ENCODE data around the gene EPPIN.

The EPPIN gene

DNA sequence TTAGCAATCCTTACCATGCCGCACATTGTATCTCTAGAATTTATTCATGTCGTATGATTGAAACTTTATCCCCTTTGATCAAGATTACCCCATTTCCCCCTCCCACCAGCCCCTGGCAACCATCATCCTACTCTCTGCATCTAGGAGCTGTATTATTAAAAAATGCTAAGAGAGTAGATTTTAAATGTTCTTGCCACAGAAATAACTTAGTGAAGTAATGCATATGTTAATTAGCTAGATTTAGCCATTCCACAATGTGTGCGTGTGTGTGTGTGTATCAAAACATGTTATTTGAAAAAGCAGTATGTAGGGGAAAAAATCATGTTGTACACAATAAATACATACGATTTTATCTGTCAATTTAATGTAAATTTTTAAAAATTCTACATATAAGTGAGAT is 19.9 kb downstream of the EPPIN start:
- no peak for DNase-seq

DNA sequence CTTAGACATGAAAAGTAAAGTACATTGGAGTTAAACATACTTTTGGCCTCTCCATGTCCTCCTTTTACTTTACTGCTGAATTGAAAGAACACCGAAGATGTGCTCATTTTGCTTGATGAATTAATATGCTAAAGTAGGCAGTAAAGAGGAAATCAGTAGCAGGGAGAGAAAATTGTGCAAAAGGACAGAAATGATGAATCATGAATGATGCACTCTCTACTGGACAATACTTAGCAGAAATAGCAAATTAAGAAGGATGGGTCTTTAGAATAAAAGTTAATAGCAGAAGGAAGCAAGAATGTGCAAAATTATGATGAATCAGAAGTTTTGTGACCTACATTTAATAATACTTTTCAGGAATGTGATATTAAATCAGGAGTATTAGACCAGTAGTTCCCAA is 23.4 kb downstream of the EPPIN start:
- DNase-seq, result no peak

DNA sequence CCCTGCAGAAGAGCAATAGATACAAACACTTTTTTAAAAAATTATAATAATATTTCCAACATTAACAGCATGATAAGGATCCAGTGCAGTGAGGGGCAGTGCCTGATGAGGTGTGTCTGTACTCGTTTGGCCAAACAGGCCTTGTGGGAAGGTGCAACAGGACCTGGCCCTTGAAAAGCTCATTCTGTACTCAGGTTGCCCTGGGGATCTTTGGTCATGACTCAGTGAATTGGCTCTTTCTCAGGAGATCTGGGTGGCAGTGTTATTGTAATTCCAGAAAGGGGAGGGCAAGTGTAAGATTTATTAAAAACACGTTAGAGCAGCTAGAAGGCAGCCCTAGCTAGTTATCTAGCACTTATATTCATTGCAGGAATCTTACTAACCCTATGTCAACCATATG is 28.9 kb downstream of the EPPIN start:
- DNase-seq, result no peak

DNA sequence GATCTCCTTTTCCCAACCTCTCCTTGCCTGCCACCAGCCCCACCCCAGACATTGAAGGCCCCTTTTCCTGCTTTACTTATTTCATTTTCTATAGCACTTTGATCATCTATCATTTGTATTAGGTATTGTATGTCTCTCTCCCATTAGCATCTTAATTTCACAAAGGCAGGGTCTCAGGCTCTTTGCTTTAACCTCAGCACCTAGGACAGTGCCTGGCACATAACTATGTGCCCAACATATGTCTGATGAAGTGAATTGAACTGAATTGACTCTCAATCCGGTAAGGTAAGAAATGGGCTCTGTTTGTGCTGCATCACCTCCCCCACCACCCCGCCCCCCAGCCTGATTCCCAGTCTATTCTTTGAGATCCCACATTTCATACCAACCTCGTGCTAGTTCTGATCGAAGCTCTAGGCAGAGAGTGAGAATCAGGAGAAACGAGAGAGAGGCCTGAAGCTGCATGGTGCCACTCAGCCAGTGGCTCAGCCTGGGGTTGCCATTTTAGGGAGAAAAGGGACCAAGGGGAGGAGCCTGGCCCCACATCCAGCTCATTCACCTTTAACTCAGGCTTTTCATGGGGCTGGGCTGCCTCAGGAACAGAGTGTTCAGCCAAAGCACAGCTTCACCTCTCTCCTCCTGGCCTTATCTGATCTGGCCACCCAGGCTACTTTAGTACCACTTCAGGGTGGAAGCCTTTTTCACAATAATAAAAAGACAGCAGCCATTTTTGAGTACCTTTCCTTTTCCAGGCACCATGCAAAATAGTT is 31.9 kb downstream of the EPPIN start, which contains the start of gene SPINT3:
Gene SPINT3 (minus strand): TSS at position 476 of the 767 bp plus-strand sequence. CDS start 14 bp downstream, at position 462.
- no peak for DNase-seq

DNA sequence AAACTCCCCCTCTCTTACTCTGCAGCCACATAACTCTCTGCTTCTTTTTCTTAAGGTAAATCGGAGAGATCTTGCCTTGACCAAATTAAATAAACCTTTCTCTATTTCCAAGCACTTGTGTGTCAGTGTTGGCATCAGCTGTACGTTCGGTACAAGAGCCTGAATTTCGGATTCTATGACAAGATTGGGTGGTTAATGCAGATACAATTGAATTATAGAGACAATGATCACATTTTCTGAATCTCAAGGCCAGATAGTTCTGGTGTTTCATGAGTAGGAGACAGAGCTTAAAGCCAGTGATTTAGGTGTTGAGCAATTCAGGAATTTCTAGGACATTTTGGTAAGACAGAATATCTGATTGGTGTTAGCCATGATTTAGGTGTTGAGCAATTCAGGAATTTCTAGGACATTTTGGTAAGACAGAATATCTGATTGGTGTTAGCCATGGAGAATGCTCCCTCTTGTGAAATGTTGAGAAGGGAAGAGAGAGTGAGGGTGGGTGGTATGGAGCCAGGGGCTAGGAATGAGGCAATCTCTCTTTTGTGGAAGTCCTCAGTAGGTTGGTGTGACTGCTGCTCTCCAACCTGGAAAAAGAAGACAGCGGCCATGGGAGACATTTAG is 36.8 kb downstream of the EPPIN start:
- DNase-seq, result no peak

- no peak for DNase-seq
Measured at GRCh38 chr20:45509091-45509490, 38.1 kb downstream of the EPPIN start.

DNA sequence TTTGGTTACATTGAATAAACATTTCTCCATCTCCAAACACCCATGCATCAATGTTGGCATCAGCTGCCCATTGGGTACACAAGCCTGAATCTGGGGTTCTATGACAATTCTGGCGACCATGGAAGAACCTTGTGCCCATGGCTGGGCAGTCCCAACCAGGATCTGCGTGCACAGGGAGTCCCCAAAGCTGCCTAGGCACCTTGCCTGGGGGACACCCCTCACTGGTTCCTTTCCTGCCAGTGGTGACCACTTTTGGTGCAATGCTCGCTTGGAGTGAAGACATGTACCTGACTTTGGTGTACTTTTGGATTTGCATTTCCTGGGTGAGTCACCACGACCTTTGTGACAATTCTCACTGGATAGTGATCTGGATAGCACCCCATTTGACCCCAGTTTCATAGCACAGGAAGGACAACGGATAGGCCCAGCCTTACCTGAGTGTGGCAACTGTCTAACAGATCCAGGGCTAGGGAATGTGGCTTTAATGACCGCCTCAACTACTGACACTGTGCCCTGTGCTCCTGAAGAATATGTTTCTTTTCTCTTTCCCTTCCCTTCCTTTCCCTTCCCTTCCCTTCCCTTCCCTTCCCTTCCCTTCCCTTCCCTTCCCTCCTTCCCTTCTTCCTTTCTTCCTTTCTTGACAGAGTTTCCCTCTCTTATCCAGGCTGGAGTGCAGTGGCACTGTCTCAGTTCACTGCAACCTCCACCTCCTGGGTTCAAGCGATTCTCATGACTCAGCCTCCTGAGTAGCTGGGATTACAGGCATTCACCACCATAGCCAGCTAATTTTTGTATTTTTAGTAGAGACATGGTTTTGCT is 38.9 kb downstream of the EPPIN start:
- DNase-seq, result no peak

GRCh38 chr20:45507011-45507820 is 40.0 kb downstream of the EPPIN start:
- DNase-seq, result no peak

- DNase-seq, result no peak
Measured at GRCh38 chr20:45506398-45506797, 40.8 kb downstream of the EPPIN start.

DNA sequence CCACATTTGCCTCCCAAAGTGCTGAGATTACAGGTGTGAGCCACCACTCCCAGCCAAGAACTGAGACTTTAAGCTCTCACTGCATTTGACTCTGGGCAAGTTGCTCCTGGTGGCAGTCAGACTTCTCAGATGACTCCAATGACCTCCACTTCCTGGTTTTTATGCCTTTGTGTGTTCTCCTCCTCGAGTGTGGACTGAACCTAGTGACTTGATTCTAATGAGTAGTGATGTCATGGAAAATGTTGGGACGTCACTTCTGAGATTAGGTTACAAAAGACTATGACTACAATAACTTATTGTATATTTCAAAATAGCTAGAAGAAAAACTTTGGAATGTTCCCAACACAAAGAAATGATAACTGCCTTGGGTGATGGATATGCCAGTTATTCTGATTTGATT is 43.8 kb downstream of the EPPIN start:
- DNase-seq, result no peak

DNA sequence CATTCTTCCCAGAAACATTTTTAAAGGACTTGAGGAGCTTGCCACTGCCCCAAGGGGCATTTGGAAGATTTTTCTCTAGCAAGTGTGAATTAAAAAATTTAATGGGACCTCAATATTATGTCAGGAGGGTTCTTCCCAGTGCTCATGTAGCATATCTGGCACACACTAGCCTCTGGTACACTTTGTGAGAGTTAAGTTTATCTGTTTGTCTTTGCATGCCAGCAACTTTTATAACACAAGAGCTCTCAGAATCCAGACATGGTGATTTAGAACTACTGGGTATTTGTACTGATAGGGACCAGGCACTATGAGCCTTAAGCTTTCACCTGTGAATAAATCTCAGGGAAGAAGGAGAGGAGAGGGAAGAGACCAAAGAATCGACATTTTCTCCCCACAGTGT is 44.6 kb downstream of the EPPIN start:
- DNase-seq, result no peak

DNA sequence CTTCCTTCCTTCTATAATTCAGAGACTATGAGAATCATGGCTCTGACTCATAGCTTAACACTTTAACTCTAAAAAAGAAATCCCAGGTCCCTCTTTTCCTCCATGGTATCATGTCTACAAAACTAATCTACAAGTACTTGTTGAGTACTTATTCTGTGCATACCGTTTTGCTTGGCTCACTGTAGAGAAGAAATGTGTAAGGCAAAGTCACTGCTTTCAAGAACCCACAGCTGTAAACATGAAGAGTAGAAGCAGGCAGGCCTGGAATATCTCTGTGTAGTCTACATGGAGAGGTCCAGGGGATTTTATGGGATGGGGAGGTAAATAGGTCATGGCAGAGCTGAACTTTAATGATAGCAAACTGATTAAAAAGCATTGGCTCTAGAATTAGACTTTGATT is 45.6 kb downstream of the EPPIN start:
- no peak for DNase-seq

GRCh38 chr20:45500022-45500421 is 47.2 kb downstream of the EPPIN start:
- DNase-seq, result no peak

DNA sequence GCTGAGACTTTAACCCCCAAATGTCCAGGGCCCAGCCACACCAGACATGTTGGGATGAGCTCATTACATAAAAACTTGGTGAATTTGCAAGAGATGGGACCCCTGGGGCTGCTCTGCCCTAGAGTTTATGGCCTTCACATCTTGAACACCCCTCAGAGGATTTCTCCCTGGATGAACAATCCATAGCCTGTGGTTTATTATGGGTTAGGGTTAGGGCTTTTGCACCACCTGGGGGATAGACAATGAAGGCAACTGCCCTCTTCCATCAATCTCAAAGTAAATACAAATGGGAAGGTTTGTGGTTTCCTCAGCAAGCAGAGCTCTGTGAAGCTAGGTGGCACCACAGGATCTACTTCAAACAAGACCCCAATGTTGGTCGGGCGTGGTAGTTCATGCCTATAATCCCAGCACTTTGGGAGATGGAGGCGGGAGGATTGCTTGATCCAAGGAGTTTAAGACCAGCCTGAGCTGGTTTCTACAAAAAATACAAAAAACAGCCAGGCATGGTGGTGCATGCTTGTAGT is 49.2 kb downstream of the EPPIN start:
- DNase-seq, result no peak

GRCh38 chr20:45496166-45496565 is 51.0 kb downstream of the EPPIN start:
- DNase-seq, result no peak

DNA sequence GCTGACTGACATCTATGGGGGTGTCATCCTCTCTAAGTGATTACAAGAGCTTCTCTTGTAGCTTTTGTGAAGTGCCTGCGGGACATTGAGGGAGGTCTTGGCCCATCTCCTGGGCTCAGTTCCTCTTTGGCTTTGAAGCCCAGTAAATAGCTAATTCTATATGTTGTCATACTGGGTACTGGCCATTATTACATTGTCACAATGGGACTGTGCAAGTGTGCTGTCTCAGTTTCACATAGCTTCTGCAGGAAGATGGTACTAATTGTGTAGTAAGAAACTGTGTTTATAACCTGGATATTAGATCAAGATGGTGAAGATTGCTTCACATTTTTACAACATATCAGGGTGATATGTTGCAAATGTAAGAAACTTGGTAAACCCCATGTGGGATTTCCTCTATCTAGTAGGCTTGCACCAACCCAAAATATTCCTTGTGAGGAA is 51.7 kb downstream of the EPPIN start:
- no peak for DNase-seq

Measured in central memory CD4-positive, alpha-beta T cell (primary cell).